ENCODE measurements around the gene PRKCE. TPM values are rescaled to one million over a fixed set of nuclear protein-coding genes. Genes with fewer than 3 reads are reported as not detected.

Gene PRKCE
- total and polyA plus RNA-seq, 7 donors: 3.0 to 21.9 (median 15.8) TPM

DNA sequence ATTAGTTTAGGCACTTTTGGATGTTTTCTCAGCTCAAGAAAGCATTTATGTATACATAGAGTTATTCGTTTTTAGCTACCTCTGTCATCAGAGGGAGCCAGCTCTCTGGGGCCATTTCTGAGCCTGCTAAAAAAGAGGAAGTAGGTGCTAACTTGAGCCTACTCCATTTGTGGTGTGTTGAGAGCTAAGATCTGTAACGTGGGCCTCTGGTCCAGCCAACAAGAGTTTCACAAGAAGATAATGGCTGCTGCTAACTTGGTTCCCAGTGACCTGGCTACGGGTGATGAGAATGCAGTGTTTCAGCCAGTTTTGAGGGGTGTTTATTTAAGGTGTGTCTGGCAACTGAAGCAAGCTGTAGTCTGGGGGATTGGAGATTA is 182.5 kb downstream of the PRKCE start:
- 50 to 64% methylated on average over 3 of the region's 3 CpGs for WGBS, 2 donors
- H3K9me3 ChIP-seq: peaks cover 2 to 7% (median 3%) of the 10 kb centered on the region in 4 donors
- H3K27ac ChIP-seq: no peak overlapping the region
- H3K4me1 ChIP-seq: peaks cover 0 to 17% (median 7%) of the 10 kb centered on the region in 4 donors
- TF ChIP-seq POLR2A (IDR thresholded peaks at IDR 0.05): no peak
- TF ChIP-seq EP300 (IDR thresholded peaks at IDR 0.05): no peak
- intact Hi-C loops (cut with DNase I): no loop called here
- H3K36me3 ChIP-seq: no peaks in the 10 kb centered on the region
- H3K4me3 ChIP-seq: no peak overlapping the region
- H3K27me3 ChIP-seq: no peaks in the 10 kb centered on the region
- no peak for DNase-seq

DNA sequence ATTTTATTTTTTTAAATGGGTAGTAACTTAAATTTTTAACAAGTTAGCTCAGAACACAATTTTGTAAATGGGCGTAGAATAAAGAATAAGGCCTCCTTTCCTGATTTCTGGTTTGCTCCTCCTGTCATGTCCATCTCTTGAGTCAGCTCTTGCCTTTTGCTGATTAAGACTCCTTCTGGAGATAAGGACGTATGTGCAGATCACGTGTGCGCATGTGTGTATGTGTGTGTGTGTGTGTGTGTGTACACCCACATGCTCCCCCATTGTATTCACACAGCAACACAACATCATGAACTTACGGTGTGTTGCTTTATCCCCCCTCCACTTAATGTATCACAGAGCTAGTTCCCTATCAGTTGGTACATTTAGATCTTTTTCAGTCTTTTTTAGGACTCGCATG is 182.9 kb downstream of the PRKCE start:
- Histone ChIP-seq H3K4me3 (no peak overlapping the region), H3K9me3 (peaks cover 2 to 7% (median 3%) of the 10 kb centered on the region in 4 donors), H3K36me3 (no peaks in the 10 kb centered on the region), H3K27me3 (no peaks in the 10 kb centered on the region), H3K27ac (no peak overlapping the region), H3K4me1 (peaks cover 0 to 21% (median 10%) of the 10 kb centered on the region in 4 donors)
- 94% methylated on average over 6 of the region's 6 CpGs for WGBS, 2 donors
- intact Hi-C loops (cut with DNase I): no loop called here
- DNase-seq: no peak
- TF ChIP-seq POLR2A (IDR thresholded peaks at IDR 0.05): no peak
- no peak for TF ChIP-seq EP300 (IDR thresholded peaks at IDR 0.05)

DNA sequence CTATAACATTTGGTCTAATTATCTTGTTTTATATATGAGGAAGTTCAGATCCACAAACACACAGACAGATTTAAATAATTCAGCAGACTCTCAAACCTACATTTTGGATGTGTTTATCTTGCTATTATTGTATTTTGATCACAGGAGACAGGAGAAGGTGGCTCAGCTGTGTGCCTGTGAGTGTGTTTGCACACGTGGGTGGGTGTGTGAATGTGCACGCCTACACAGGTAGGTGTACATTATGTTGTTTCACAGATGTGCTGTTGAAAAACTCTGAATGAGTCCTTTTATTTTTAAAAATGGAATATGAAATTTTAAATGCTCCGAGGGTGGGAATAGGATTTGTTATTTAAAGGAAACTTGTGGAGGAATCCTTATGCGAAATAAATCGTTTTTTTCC is 183.4 kb downstream of the PRKCE start:
- TF ChIP-seq EP300 (IDR thresholded peaks at IDR 0.05) (no peak), POLR2A (IDR thresholded peaks at IDR 0.05) (no peak), POLR2AphosphoS5 (IDR thresholded peaks at IDR 0.05) (no peak)
- TF ChIP-seq, protein P1, sequence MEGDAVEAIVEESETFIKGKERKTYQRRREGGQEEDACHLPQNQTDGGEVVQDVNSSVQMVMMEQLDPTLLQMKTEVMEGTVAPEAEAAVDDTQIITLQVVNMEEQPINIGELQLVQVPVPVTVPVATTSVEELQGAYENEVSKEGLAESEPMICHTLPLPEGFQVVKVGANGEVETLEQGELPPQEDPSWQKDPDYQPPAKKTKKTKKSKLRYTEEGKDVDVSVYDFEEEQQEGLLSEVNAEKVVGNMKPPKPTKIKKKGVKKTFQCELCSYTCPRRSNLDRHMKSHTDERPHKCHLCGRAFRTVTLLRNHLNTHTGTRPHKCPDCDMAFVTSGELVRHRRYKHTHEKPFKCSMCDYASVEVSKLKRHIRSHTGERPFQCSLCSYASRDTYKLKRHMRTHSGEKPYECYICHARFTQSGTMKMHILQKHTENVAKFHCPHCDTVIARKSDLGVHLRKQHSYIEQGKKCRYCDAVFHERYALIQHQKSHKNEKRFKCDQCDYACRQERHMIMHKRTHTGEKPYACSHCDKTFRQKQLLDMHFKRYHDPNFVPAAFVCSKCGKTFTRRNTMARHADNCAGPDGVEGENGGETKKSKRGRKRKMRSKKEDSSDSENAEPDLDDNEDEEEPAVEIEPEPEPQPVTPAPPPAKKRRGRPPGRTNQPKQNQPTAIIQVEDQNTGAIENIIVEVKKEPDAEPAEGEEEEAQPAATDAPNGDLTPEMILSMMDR (IDR thresholded peaks at IDR 0.05): no peak
- Histone ChIP-seq H3K4me3 (no peak overlapping the region), H3K27ac (no peak overlapping the region), H3K36me3 (no peaks in the 10 kb centered on the region), H3K4me1 (peaks cover 0 to 26% (median 15%) of the 10 kb centered on the region in 4 donors), H3K27me3 (no peaks in the 10 kb centered on the region), H3K9me3 (peaks cover 2 to 5% (median 3%) of the 10 kb centered on the region in 4 donors)
- 86 to 95% methylated on average over 5 of the region's 5 CpGs for WGBS, 2 donors
- intact Hi-C loops (cut with DNase I): no loop called here
- no peak for DNase-seq

DNA sequence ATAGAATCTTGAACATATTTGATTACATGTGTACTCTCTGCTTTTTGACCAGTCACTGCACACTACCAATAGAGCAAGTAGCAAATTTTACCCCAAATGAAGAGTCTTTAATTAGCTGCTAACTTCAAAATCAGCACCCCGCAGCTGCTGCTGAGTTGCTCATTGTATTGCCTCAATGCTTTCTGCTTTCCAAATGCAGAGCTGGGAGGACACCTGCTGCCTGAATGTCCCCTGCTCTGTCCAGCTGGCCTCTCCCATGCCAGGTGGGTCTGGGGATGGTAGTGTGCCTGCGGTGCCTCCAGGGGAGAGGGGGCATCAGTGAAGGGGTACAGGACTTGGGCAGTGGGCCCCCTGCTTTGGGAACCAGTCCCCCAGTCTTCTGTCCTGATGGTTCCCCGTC is 184.8 kb downstream of the PRKCE start:
- Histone ChIP-seq H3K4me1 (peaks cover 0 to 39% (median 23%) of the 10 kb centered on the region in 4 donors), H3K36me3 (no peaks in the 10 kb centered on the region), H3K4me3 (no peak overlapping the region), H3K9me3 (no peaks in the 10 kb centered on the region), H3K27ac (no peak overlapping the region), H3K27me3 (no peaks in the 10 kb centered on the region)
- 77 to 89% methylated on average over 3 of the region's 3 CpGs for WGBS, 2 donors
- TF ChIP-seq POLR2A (IDR thresholded peaks at IDR 0.05): no peak
- no peak for TF ChIP-seq EP300 (IDR thresholded peaks at IDR 0.05)
- DNase-seq: no peak
- intact Hi-C loops (cut with DNase I): no loop called here

DNA sequence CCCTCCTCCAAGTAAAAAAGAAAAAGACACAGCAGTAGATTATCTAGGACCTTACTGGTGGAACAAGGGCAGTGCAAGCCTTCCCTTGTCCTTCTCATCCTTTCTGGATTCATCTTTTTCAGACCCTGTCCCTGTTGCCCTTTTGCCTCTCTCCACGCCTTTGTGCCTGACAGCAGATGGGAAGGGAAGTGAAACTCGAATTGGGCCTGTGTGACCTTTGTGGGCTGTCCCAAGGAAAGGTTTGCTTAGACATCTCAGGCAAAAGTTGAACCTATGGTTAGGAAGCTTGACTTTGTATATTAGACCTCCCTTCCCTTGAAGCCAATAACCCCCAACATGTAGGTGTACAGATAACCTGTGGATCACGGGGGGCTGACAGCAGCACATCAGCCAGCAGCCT is 185.3 kb downstream of the PRKCE start:
- no peak for TF ChIP-seq POLR2AphosphoS5 (IDR thresholded peaks at IDR 0.05)
- no peak for TF ChIP-seq EP300 (IDR thresholded peaks at IDR 0.05)
- TF ChIP-seq, protein P1 (IDR thresholded peaks at IDR 0.05): no peak
- no peak for TF ChIP-seq POLR2A (IDR thresholded peaks at IDR 0.05)
- H3K4me3 ChIP-seq: no peak overlapping the region
- H3K36me3 ChIP-seq: no peaks in the 10 kb centered on the region
- H3K27me3 ChIP-seq: no peaks in the 10 kb centered on the region
- no peak overlapping the region for H3K27ac ChIP-seq
- no peak for DNase-seq
- WGBS, 2 donors: 59 to 77% methylated on average over 3 of the region's 3 CpGs
- peaks cover 0 to 39% (median 23%) of the 10 kb centered on the region in 4 donors for H3K4me1 ChIP-seq
- intact Hi-C loops (cut with DNase I): no loop called here
- H3K9me3 ChIP-seq: no peaks in the 10 kb centered on the region

DNA sequence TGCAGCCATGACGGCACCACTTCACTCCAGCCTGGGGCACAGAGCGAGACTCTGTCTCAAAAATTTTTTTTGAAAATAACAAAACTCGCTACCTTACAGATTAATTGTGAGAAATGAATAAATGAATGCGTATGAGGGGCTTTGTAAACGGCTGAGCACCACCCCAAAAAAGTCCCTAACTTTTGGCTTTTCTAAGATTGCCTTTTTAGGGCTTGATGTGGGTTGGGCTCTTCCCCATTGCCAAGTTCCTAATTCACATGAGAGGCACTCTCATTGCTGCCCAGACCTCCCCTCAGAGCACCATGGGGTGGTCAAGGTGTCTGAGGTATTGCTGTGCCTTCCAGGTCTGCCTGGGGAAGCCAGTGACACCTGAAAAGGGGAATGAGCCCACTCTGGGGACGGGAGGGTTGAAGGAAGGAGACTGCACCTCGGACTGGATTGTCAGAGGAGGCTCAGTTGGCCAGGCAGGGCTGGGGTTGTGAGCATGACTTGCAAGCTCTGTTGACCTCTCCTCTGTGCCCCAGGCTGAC is 186.4 kb downstream of the PRKCE start:
- Histone ChIP-seq H3K27me3 (no peaks in the 10 kb centered on the region), H3K9me3 (no peaks in the 10 kb centered on the region), H3K27ac (no peak overlapping the region), H3K4me1 (peaks cover 0 to 42% (median 23%) of the 10 kb centered on the region in 4 donors), H3K4me3 (no peak overlapping the region), H3K36me3 (no peaks in the 10 kb centered on the region)
- TF ChIP-seq, protein P1 (IDR thresholded peaks at IDR 0.05): no peak
- TF ChIP-seq POLR2A (IDR thresholded peaks at IDR 0.05): no peak
- 78 to 92% methylated on average over 7 of the region's 7 CpGs for WGBS, 2 donors
- intact Hi-C loops (cut with DNase I): no loop called here
- DNase-seq: no peak

All from sigmoid colon (tissue), 7 donors.